HCT116 (cell line): Measurements from ENCODE around the gene TBXA2R. TPM values are rescaled to one million over a fixed set of nuclear protein-coding genes. Genes with fewer than 3 reads are reported as not detected.

Experiments
- ATAC-seq: fragments of 200-7000 bp; cut with Tn5 transposase; 2 replicates; pipeline ENCODE4 v1.9.1; 2020; ENCODE audit warnings: mild to moderate bottlenecking, moderate library complexity
- BruUV-seq: library from RNA; stranded (reverse); fragments of 400-500 nt; replicated peaks from 2 replicates; lab custom pipeline; 2021; lab: Mats Ljungman, UMichigan
- CTCF ChIA-PET: fragments of 300-600 bp; sonication (Branson Sonifier 250); formaldehyde crosslinking; loops from one replicate; lab custom pipeline; 2021; ENCODE audit warnings: antibody characterized with exemption; lab: Charles Lee
- POLR2A ChIA-PET: fragments of 300-600, 350-600 bp; sonication (Branson Sonifier 250); formaldehyde crosslinking; loops from one replicate; lab custom pipeline; 2021; ENCODE audit warnings: antibody characterized with exemption; lab: Charles Lee
- RAD21 ChIA-PET, 2 experiments: fragments of 300-600 bp; sonication (Branson Sonifier 250); formaldehyde crosslinking; loops; one replicate each; lab custom pipeline; 2023; ENCODE audit warnings: low total read pairs in 2 of 2; ENCODE audit not compliant: uncharacterized antibody in 2 of 2, unreplicated experiment in 2 of 2, low non-redundant PET in 1 of 2; lab: Charles Lee
- DNase-seq: peaks from one replicate; pipeline ENCODE4 v3.0.0-alpha.2; 2010; ENCODE audit warnings: low read depth, low spot score
- H2AFZ ChIP-seq: fragments of 200-600 bp; shearing (Covaris generic), sonication (generic); 2 replicates; pipeline ENCODE4 v1.6.1; 2017; ENCODE audit warnings: low read depth, mixed run types, mixed read lengths, antibody characterized with exemption, low read length; ENCODE audit not compliant: poor library complexity, severe bottlenecking
- H3K27ac ChIP-seq: 2 replicates; pipeline ENCODE4 v1.5.1; 2012; ENCODE audit warnings: low read depth, low read length
- H3K27me3 ChIP-seq: fragments of 200-600 bp; sonication (generic); 2 replicates; pipeline ENCODE4 v1.6.1; 2016; ENCODE audit warnings: mixed run types, low read length, mixed read lengths; ENCODE audit not compliant: insufficient read depth
- H3K36me3 ChIP-seq, 2 experiments: fragments of 200-500 bp in 1 of 2; fragments of 200-600 bp in 1 of 2; sonication (Bioruptor generic) in 1 of 2; sonication (generic) in 1 of 2; 2 replicates each; pipeline versions ENCODE4 v1.5.1 to v1.6.1; 2014 to 2016; ENCODE audit warnings: low read length in 2 of 2, inconsistent platforms in 1 of 2, mixed read lengths in 1 of 2, mixed run types in 1 of 2; ENCODE audit not compliant: insufficient read depth in 2 of 2, control insufficient read depth in 1 of 2
- H3K4me1 ChIP-seq, 2 experiments: fragments of 200-600 bp in 1 of 2; sonication (generic) in 1 of 2; 2 replicates each; pipeline versions ENCODE4 v1.5.1 to v1.6.1; 2012 to 2017; ENCODE audit warnings: low read length in 2 of 2, inconsistent platforms in 1 of 2, mild to moderate bottlenecking in 1 of 2, mixed read lengths in 1 of 2, mixed run types in 1 of 2, moderate library complexity in 1 of 2; ENCODE audit not compliant: insufficient read depth in 2 of 2, control insufficient read depth in 1 of 2
- H3K4me2 ChIP-seq: fragments of 200-600 bp; sonication (generic); 2 replicates; pipeline ENCODE4 v1.6.1; 2017; ENCODE audit warnings: mixed run types, low read length, mixed read lengths
- H3K4me3 ChIP-seq, 2 experiments: fragments of 200-600 bp in 1 of 2; sonication (generic) in 1 of 2; replicated peaks in 1 of 2; 2 replicates each; pipeline ENCODE4 v1.5.1; 2011 to 2016; ENCODE audit warnings: low read length in 2 of 2, control low read depth in 1 of 2, low read depth in 1 of 2, mild to moderate bottlenecking in 1 of 2, mixed read lengths in 1 of 2, mixed run types in 1 of 2
- H3K79me2 ChIP-seq: fragments of 200-600 bp; sonication (generic); 2 replicates; pipeline ENCODE4 v1.6.1; 2017; ENCODE audit warnings: mild to moderate bottlenecking, mixed run types, low read length, moderate library complexity, mixed read lengths; ENCODE audit not compliant: insufficient read depth
- H3K9ac ChIP-seq: fragments of 200-600 bp; sonication (generic); 2 replicates; pipeline ENCODE4 v1.6.1; 2016; ENCODE audit warnings: low read length, mixed read lengths
- H3K9me2 ChIP-seq: fragments of 200-600 bp; sonication (generic), shearing (Covaris generic); 2 replicates; pipeline ENCODE4 v1.6.1; 2017; ENCODE audit warnings: mixed run types, mild to moderate bottlenecking, moderate library complexity; ENCODE audit not compliant: insufficient read depth
- H3K9me3 ChIP-seq, 2 experiments: fragments of 200-500 bp in 1 of 2; fragments of 200-600 bp in 1 of 2; sonication (Bioruptor generic) in 1 of 2; sonication (generic) in 1 of 2; 2 replicates each; pipeline ENCODE4 v1.6.1; 2014 to 2017; ENCODE audit warnings: low read length in 2 of 2, mixed read lengths in 2 of 2, inconsistent platforms in 1 of 2, low read depth in 1 of 2, mild to moderate bottlenecking in 1 of 2, mixed run types in 1 of 2, moderate library complexity in 1 of 2; ENCODE audit not compliant: control insufficient read depth in 1 of 2, insufficient read depth in 1 of 2
- H4K20me1 ChIP-seq: fragments of 200-600 bp; sonication (generic), shearing (Covaris generic); 2 replicates; pipeline ENCODE4 v1.6.1; 2017; ENCODE audit warnings: mixed run types, mild to moderate bottlenecking, moderate library complexity; ENCODE audit not compliant: insufficient read depth
- POLR2AphosphoS5 ChIP-seq: IDR thresholded peaks from 2 replicates; pipeline ENCODE4 v1.6.1; 2011; ENCODE audit warnings: mild to moderate bottlenecking, low read depth, low read length, moderate library complexity
- RAD21 ChIP-seq: IDR thresholded peaks from 2 replicates; pipeline ENCODE4 v1.6.1; 2012; ENCODE audit warnings: low read depth, mild to moderate bottlenecking
- TCF7L2 ChIP-seq: IDR thresholded peaks from 2 replicates; pipeline ENCODE4 v1.7.0; 2011; ENCODE audit warnings: borderline replicate concordance, inconsistent platforms; ENCODE audit not compliant: insufficient read depth, insufficient read length; ENCODE audit errors: extremely low read depth
- intact Hi-C: fragments of 100-400 bp; cut with micrococcal nuclease; formaldehyde crosslinking; loops from 2 replicates; pipeline ENCODE4 v1.10.0; 2022
- total RNA-seq: library from RNA; stranded (reverse); gene quantifications from one replicate; pipeline ENCODE4 v1.2.1, GENCODE V29; 2021; ENCODE audit not compliant: unreplicated experiment
- TF ChIP-seq, protein P1 (sequence below): IDR thresholded peaks from 2 replicates; pipeline ENCODE4 v1.6.1; 2012
- TF ChIP-seq, protein P2 (sequence below): IDR thresholded peaks from 2 replicates; pipeline ENCODE4 v1.6.1; 2012; ENCODE audit warnings: low read depth
- TF ChIP-seq, protein P3 (sequence below), 3 experiments: fragments of 200-600 bp in 1 of 3; sonication (generic) in 1 of 3; IDR thresholded peaks in 2 of 3; conservative IDR thresholded peaks in 1 of 3; 2 replicates each; pipeline ENCODE4 v1.5.1; 2012 to 2017; ENCODE audit warnings: low read depth in 2 of 3, low read length in 2 of 3, antibody characterized with exemption in 1 of 3, borderline replicate concordance in 1 of 3, control low read depth in 1 of 3, mild to moderate bottlenecking in 1 of 3, mixed read lengths in 1 of 3, mixed run types in 1 of 3, moderate library complexity in 1 of 3; ENCODE audit not compliant: insufficient read depth in 1 of 3

The TBXA2R gene
- total RNA-seq, 1 experiment from 2014 or later = 2.3 TPM

DNA sequence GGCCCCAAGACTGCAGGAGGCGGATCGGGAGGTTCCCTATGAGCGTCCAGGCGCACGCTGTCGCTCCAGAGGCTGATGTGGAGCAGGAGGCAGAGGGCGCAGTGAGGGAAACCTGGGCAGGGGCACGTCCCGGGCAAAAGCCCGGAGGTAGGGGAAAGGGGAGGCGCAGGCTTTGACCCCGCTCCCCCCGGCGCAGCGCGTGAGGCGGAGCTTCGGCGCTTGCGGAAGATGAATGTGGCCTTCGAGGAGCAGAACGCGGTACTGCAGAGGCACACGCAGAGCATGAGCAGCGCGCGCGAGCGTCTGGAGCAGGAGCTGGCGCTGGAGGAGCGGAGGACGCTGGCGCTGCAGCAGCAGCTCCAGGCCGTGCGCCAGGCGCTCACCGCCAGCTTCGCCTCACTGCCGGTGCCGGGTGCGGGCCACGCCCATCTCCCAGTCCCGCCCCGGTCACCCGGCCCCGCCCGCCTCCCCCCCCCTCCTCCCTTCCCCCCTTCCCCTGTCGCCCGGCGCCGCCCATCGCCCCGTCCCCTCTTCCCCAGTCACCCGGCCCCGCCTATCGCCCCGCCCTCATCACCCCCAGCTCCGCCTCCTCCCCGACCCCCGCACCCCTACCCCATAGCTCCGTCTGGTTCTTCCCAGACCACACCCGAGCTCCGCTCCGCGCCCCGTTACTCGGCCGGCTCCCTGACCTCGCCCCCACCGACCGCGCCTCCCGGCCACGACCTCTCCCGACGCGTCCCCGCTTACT is 29.8 kb downstream of the TBXA2R start:
- ChIA-PET POLR2A (interaction anchor here (0.6 to 1.5 kb wide), 4 partner anchors 10 to 38 kb away, joined by 3 to 6 read pairs (median 4); partner anchors contain the start of gene TEKTIP1), CTCF (interaction anchor here (0.7 to 1.4 kb wide), 2 partner anchors 11 to 32 kb away, joined by 3 to 5 read pairs; no protein-coding TSS in a partner anchor), RAD21 (interaction anchor here in 1 of 2 experiments (1.1 kb wide), 1 partner anchor 31 kb away, joined by 5 read pairs; no protein-coding TSS in a partner anchor)
- Histone ChIP-seq H3K9me2 (no peaks in the 10 kb centered on the region), H3K36me3 (peaks cover 3 to 21% of the 10 kb centered on the region in 2 experiments; a peak in 2 of 4 replicates), H3K9ac (peak overlapping the region; percentile 58; the same call in 1 of the 2 replicates), H2AFZ (no peak overlapping the region), H3K79me2 (peaks cover 24% of the 10 kb centered on the region; the same call in 1 of the 2 replicates), H3K4me1 (peaks cover 23 to 67% of the 10 kb centered on the region in 2 experiments), H3K27ac (peak overlapping the region; percentile 71), H3K9me3 (no peaks in the 10 kb centered on the region), H3K27me3 (no peaks in the 10 kb centered on the region), H4K20me1 (no peaks in the 10 kb centered on the region; the same call in 1 of the 2 replicates), H3K4me2 (peak overlapping the region; percentile 77), H3K4me3 (peak overlapping the region; percentile 40 to 54)
- TF ChIP-seq RAD21 (no peak), POLR2AphosphoS5 (peak; percentile 76)
- TF ChIP-seq, protein P1, sequence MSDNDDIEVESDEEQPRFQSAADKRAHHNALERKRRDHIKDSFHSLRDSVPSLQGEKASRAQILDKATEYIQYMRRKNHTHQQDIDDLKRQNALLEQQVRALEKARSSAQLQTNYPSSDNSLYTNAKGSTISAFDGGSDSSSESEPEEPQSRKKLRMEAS = peak; percentile 26; the same call in 1 of the 2 replicates
- intact Hi-C loops = loop anchor here (10.0 kb wide), 1 partner anchor 628 kb away; no protein-coding TSS in a partner anchor
- BruUV-seq = no TSS peak
- DNase-seq (no peak), ATAC-seq (no peak)

DNA sequence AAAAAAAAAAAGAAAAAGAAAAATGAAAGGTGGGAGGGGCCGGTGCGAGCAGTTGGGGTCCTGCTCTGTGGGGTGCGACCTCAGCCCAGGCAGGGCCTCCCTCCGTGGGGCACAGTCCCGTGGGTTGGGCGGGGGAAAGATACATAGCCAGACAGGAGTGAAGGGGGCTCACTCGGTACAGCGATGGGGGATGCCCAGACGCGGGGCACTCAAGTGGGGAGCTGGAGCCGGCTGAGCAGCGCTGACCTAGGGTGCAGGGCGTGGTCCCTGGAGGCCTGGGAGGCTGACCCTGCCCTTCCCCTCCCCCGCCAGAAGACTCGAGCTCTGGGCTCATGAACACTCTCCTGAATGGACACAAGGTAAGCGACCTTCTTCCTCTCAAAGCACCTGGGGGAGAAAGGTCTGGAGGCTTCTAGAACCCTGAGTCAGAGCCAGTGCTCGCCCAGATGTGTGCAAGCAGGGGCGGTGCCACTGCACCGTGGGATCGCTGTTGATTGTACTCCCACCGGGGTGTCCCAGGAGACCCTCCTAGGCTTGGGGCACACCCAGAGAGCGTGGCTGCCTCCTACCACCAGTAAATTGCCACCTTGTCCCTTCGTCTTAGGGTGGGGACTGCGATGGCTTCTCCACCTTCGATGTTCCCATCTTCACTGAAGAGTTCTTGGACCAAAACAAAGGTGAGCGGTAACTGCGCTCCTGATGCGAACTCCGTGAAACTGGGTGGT is 30.6 kb downstream of the TBXA2R start:
- Histone ChIP-seq H3K79me2 (peaks cover 24% of the 10 kb centered on the region; the same call in 1 of the 2 replicates), H3K4me1 (peaks cover 24 to 70% of the 10 kb centered on the region in 2 experiments), H3K9me3 (no peaks in the 10 kb centered on the region), H3K9me2 (no peaks in the 10 kb centered on the region), H3K4me2 (peak overlapping the region; percentile 77), H2AFZ (no peak overlapping the region), H4K20me1 (no peaks in the 10 kb centered on the region; the same call in 1 of the 2 replicates), H3K4me3 (peak overlapping the region; percentile 23 to 50), H3K36me3 (peaks cover 3 to 21% of the 10 kb centered on the region in 2 experiments; a peak in 2 of 4 replicates), H3K27me3 (no peaks in the 10 kb centered on the region), H3K27ac (peak overlapping the region; percentile 71), H3K9ac (peak overlapping the region; percentile 50; the same call in 1 of the 2 replicates)
- no TSS peak for BruUV-seq
- TF ChIP-seq, protein P2, sequence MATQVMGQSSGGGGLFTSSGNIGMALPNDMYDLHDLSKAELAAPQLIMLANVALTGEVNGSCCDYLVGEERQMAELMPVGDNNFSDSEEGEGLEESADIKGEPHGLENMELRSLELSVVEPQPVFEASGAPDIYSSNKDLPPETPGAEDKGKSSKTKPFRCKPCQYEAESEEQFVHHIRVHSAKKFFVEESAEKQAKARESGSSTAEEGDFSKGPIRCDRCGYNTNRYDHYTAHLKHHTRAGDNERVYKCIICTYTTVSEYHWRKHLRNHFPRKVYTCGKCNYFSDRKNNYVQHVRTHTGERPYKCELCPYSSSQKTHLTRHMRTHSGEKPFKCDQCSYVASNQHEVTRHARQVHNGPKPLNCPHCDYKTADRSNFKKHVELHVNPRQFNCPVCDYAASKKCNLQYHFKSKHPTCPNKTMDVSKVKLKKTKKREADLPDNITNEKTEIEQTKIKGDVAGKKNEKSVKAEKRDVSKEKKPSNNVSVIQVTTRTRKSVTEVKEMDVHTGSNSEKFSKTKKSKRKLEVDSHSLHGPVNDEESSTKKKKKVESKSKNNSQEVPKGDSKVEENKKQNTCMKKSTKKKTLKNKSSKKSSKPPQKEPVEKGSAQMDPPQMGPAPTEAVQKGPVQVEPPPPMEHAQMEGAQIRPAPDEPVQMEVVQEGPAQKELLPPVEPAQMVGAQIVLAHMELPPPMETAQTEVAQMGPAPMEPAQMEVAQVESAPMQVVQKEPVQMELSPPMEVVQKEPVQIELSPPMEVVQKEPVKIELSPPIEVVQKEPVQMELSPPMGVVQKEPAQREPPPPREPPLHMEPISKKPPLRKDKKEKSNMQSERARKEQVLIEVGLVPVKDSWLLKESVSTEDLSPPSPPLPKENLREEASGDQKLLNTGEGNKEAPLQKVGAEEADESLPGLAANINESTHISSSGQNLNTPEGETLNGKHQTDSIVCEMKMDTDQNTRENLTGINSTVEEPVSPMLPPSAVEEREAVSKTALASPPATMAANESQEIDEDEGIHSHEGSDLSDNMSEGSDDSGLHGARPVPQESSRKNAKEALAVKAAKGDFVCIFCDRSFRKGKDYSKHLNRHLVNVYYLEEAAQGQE = no peak
- TF ChIP-seq, protein P3, sequence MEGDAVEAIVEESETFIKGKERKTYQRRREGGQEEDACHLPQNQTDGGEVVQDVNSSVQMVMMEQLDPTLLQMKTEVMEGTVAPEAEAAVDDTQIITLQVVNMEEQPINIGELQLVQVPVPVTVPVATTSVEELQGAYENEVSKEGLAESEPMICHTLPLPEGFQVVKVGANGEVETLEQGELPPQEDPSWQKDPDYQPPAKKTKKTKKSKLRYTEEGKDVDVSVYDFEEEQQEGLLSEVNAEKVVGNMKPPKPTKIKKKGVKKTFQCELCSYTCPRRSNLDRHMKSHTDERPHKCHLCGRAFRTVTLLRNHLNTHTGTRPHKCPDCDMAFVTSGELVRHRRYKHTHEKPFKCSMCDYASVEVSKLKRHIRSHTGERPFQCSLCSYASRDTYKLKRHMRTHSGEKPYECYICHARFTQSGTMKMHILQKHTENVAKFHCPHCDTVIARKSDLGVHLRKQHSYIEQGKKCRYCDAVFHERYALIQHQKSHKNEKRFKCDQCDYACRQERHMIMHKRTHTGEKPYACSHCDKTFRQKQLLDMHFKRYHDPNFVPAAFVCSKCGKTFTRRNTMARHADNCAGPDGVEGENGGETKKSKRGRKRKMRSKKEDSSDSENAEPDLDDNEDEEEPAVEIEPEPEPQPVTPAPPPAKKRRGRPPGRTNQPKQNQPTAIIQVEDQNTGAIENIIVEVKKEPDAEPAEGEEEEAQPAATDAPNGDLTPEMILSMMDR (IDR thresholded peaks at IDR 0.05 in 2 of 3, conservative IDR thresholded peaks at IDR 0.05 in 1 of 3; ENCODE audit: borderline replicate concordance in 1 of 3, insufficient read depth in 1 of 3, low read depth in 2 of 3, low read length in 2 of 3) = no peak
- TF ChIP-seq TCF7L2 = no peak
- POLR2A ChIA-PET = interaction anchor here (0.6 to 1.2 kb wide), 3 partner anchors 10 to 37 kb away, joined by 3 to 5 read pairs (median 3); partner anchors contain the start of gene TEKTIP1
- DNase-seq = no peak
- intact Hi-C loops = loop anchor here (1.0 to 10.0 kb wide), 2 partner anchors 31 to 629 kb away; no protein-coding TSS in a partner anchor
- CTCF ChIA-PET = interaction anchor here (0.7 to 1.4 kb wide), 4 partner anchors 11 to 31 kb away, joined by 3 to 11 read pairs (median 4); no protein-coding TSS in a partner anchor
- RAD21 ChIA-PET = interaction anchor here in 1 of 2 experiments (1.1 to 1.2 kb wide), 2 partner anchors 28 to 32 kb away, joined by 3 to 5 read pairs; no protein-coding TSS in a partner anchor
- no peak for ATAC-seq
